Ascending aorta (tissue), 2 donors: ENCODE measurements around the gene CELF3. TPM values are rescaled to one million over a fixed set of nuclear protein-coding genes. Genes with fewer than 3 reads are reported as not detected.

Experiments
- DNase-seq, 2 donors: peaks; one replicate each; pipeline ENCODE4 v3.0.0-alpha.2; 2019; ENCODE audit warnings: low spot score in 2 of 2
- H3K27ac ChIP-seq, 2 donors: fragments of 200-600 bp; sonication (generic); one replicate each; pipeline ENCODE4 v1.5.1; 2016 to 2017; ENCODE audit warnings: mild to moderate bottlenecking in 1 of 2
- H3K27me3 ChIP-seq: fragments of 200-600 bp; sonication (generic); one replicate; pipeline ENCODE4 v1.5.1; 2017
- H3K36me3 ChIP-seq, 2 donors: fragments of 200-600 bp; sonication (generic); one replicate each; pipeline ENCODE4 v1.5.1; 2016
- H3K4me1 ChIP-seq, 2 donors: fragments of 200-600 bp; sonication (generic); one replicate each; pipeline ENCODE4 v1.5.1; 2016 to 2017; ENCODE audit warnings: mild to moderate bottlenecking in 1 of 2
- H3K4me3 ChIP-seq, 2 donors: fragments of 200-600 bp; sonication (generic); one replicate each; pipeline ENCODE4 v1.5.1; 2016 to 2017; ENCODE audit warnings: mild to moderate bottlenecking in 1 of 2
- H3K9me3 ChIP-seq, 2 donors: fragments of 200-600 bp; sonication (generic); one replicate each; pipeline ENCODE4 v1.5.1; 2016
- CTCF ChIP-seq, 3 experiments: fragments of 200-600 bp in 2 of 3; fragments of 450-650 bp in 1 of 3; sonication (generic) in 2 of 3; IDR thresholded peaks; one replicate each; pipeline ENCODE4 v1.5.1; 2016 to 2019; ENCODE audit warnings: antibody characterized with exemption in 3 of 3, mild to moderate bottlenecking in 1 of 3, moderate library complexity in 1 of 3
- intact Hi-C: fragments of 100-400 bp; cut with DNase I; formaldehyde crosslinking; loops from one replicate; pipeline ENCODE4 v1.15.1; 2023
- total RNA-seq: library from RNA; depleted of rRNA; stranded (reverse); fragments of >200 nt; gene quantifications from one replicate; pipeline ENCODE4 v1.1.0, GENCODE V29; 2016

The CELF3 gene
- total RNA-seq, 1 donor from 2014 or later: not detected

- no peak for TF ChIP-seq CTCF (IDR thresholded peaks at IDR 0.05)
- DNase-seq: peak in 1 of 2 donors; percentile 54
- Histone ChIP-seq H3K4me3 (no peak overlapping the region), H3K27ac (no peak overlapping the region), H3K27me3 (no peaks in the 10 kb centered on the region), H3K36me3 (no peaks in the 10 kb centered on the region), H3K9me3 (no peaks in the 10 kb centered on the region), H3K4me1 (no peaks in the 10 kb centered on the region)
- intact Hi-C loops: no loop called here
Observed at GRCh38 chr1:151707541-151708065, 9.0 kb downstream of the CELF3 start.

GRCh38 chr1:151706464-151707415, 9.9 kb downstream of the CELF3 start:
- DNase-seq: peak in 1 of 2 donors; percentile 51
- H3K36me3 ChIP-seq: peaks cover 1 to 3% of the 10 kb centered on the region in 2 donors
- no peak for TF ChIP-seq CTCF (IDR thresholded peaks at IDR 0.05)
- no peaks in the 10 kb centered on the region for H3K27me3 ChIP-seq
- H3K4me1 ChIP-seq: no peaks in the 10 kb centered on the region
- no peak overlapping the region for H3K27ac ChIP-seq
- H3K9me3 ChIP-seq: no peaks in the 10 kb centered on the region
- no peak overlapping the region for H3K4me3 ChIP-seq
- intact Hi-C loops: no loop called here

DNA sequence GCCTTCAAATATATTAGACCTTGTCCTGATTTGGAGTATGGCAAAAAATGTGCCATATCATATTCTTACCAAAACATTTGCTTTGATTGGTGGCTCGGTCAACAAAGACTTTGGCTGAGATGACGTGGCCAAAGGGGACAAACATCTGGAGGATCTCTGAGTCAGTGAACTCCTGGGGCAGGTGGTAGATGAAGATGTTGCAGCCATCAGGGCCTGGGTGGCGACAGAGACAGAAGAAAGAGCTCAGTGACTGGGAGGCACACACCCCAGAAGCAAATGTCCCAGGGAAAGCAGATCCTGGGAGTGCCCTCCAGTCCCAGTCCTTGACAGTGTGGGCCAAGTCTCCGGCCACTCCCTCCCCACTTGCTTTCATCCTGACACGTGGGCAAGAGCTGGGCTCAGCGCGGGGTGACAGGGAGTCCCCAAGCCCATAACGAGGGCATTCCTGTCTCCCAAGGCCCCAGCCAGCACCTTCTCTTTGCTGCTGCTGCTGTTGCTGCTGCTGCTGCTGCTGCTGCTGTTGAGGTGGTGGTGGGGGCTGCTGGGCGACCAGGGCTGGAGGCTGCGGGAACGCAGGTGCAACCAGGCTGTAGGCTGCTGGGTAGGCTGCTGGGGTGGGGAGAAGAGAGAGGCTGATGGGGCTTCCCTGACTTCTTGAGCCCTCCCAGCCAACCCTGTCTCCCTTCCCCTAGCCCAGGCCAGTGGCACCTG, 10.7 kb downstream of the CELF3 start:
- H3K36me3 ChIP-seq: peaks cover 8 to 10% of the 10 kb centered on the region in 2 donors
- H3K27ac ChIP-seq: no peak overlapping the region
- no peaks in the 10 kb centered on the region for H3K9me3 ChIP-seq
- no peaks in the 10 kb centered on the region for H3K27me3 ChIP-seq
- no peak overlapping the region for H3K4me3 ChIP-seq
- intact Hi-C loops: no loop called here
- TF ChIP-seq CTCF (IDR thresholded peaks at IDR 0.05): no peak
- no peaks in the 10 kb centered on the region for H3K4me1 ChIP-seq
- DNase-seq: no peak

DNA sequence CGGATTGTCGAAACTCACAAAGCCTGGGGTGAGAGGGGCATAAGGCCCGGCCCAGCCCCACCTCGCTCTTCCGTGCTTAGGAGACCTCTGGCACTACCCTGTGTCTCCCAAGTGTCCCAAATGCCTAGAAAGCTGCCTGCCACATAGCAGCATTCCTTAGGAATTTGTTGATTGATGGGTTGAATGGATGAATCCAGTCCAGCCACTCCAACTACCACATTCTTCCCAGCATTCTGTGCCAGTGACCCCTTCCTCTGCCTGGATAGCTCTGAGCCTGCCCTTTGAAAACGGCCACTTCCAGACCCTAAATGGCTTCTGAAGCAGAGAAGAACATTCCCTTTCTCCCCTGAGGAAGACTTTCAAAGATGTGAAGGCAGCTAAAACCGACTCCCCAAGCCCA, 11.5 kb downstream of the CELF3 start:
- intact Hi-C loops: no loop called here
- Histone ChIP-seq H3K9me3 (no peaks in the 10 kb centered on the region), H3K27ac (no peak overlapping the region), H3K4me3 (no peak overlapping the region), H3K36me3 (peaks cover 8 to 16% of the 10 kb centered on the region in 2 donors), H3K27me3 (no peaks in the 10 kb centered on the region), H3K4me1 (no peaks in the 10 kb centered on the region)
- peak in 1 of 2 donors; percentile 15 for DNase-seq
- no peak for TF ChIP-seq CTCF (IDR thresholded peaks at IDR 0.05)

DNA sequence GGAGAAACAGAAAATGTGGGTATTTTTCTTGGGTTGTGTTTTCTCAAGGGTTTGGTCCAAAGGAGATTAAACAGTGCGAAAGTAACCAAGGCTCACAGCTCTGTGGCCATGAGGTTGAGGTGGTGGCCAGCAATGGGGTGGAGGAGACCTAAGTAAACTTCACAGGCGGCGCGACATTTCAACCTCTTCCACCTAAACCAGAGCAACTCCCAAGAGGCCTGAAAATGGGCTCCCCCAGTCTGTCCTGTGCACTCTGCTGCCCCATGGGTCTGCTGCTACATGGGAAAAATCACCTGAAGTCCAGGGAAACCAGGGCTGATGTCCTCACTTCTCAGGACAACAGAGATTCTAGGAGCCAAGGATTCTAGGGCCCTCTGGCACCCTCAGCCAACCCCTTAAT, 12.4 kb downstream of the CELF3 start:
- no peak for TF ChIP-seq CTCF (IDR thresholded peaks at IDR 0.05)
- Histone ChIP-seq H3K36me3 (peaks cover 12 to 25% of the 10 kb centered on the region in 2 donors), H3K27me3 (no peaks in the 10 kb centered on the region), H3K27ac (no peak overlapping the region), H3K4me3 (no peak overlapping the region), H3K4me1 (no peaks in the 10 kb centered on the region), H3K9me3 (no peaks in the 10 kb centered on the region)
- intact Hi-C loops: no loop called here
- no peak for DNase-seq
